ENCODE results near the gene ARHGAP21.
"Not testable (repeated sequence)": the region's sequence is repeated elsewhere in the genome, so short reads cannot be mapped to it uniquely, and the experiment has no call there.

The ARHGAP21 gene

GRCh38 chr10:24625778-24626177 lies 97.9 kb downstream of the ARHGAP21 start:
- no peak for DNase-seq (ENCODE audit: low spot score)

GRCh38 chr10:24623383-24623782 lies 100.3 kb downstream of the ARHGAP21 start:
- no peak for DNase-seq (ENCODE audit: low spot score)

GRCh38 chr10:24622781-24623301 lies 100.8 kb downstream of the ARHGAP21 start:
- no peak for DNase-seq (ENCODE audit: low spot score)

GRCh38 chr10:24621035-24621795 lies 102.5 kb downstream of the ARHGAP21 start:
- DNase-seq (ENCODE audit: low spot score), result not testable (repeated sequence)

GRCh38 chr10:24619994-24620310 lies 103.7 kb downstream of the ARHGAP21 start:
- not testable (repeated sequence) for DNase-seq (ENCODE audit: low spot score)

GRCh38 chr10:24619291-24619993 lies 104.2 kb downstream of the ARHGAP21 start:
- DNase-seq (ENCODE audit: low spot score), result not testable (repeated sequence)

- no peak for DNase-seq (ENCODE audit: low spot score)
Measured at GRCh38 chr10:24618401-24618800, 105.3 kb downstream of the ARHGAP21 start.

GRCh38 chr10:24617771-24618396 lies 105.8 kb downstream of the ARHGAP21 start:
- peak; percentile 71 for DNase-seq (ENCODE audit: low spot score)

- DNase-seq (ENCODE audit: low spot score), result no peak
Measured at GRCh38 chr10:24616536-24616935, 107.2 kb downstream of the ARHGAP21 start.

GRCh38 chr10:24606021-24606420 lies 117.7 kb downstream of the ARHGAP21 start:
- DNase-seq (ENCODE audit: low spot score), result no peak

- DNase-seq (ENCODE audit: low spot score), result no peak
Measured at GRCh38 chr10:24605141-24605540, 118.5 kb downstream of the ARHGAP21 start.

- no peak for DNase-seq (ENCODE audit: low spot score)
Measured at GRCh38 chr10:24603333-24603732, 120.4 kb downstream of the ARHGAP21 start.

GRCh38 chr10:24597961-24598360 lies 125.7 kb downstream of the ARHGAP21 start:
- no peak for DNase-seq (ENCODE audit: low spot score)

GRCh38 chr10:24597426-24597825 lies 126.3 kb downstream of the ARHGAP21 start:
- no peak for DNase-seq (ENCODE audit: low spot score)

GRCh38 chr10:24596217-24596930 lies 127.3 kb downstream of the ARHGAP21 start:
- no peak for DNase-seq (ENCODE audit: low spot score)

- DNase-seq (ENCODE audit: low spot score), result no peak
Measured at GRCh38 chr10:24590697-24591457, 132.8 kb downstream of the ARHGAP21 start.

GRCh38 chr10:24589265-24589664 lies 134.4 kb downstream of the ARHGAP21 start:
- DNase-seq (ENCODE audit: low spot score), result no peak

GRCh38 chr10:24579906-24580305 lies 143.8 kb downstream of the ARHGAP21 start:
- no peak for DNase-seq (ENCODE audit: low spot score)

- no peak for DNase-seq (ENCODE audit: low spot score)
Measured at GRCh38 chr10:24579448-24579847, 144.2 kb downstream of the ARHGAP21 start.

- no peak for DNase-seq (ENCODE audit: low spot score)
Measured at GRCh38 chr10:24575481-24576002, 148.1 kb downstream of the ARHGAP21 start.

GRCh38 chr10:24574578-24575155 lies 149.0 kb downstream of the ARHGAP21 start:
- peak; percentile 24 for DNase-seq (ENCODE audit: low spot score)
